Measurements from ENCODE around the gene PQBP1. TPM values are rescaled to one million over a fixed set of nuclear protein-coding genes. Genes with fewer than 3 reads are reported as not detected.
"Not testable (repeated sequence)": the region's sequence is repeated elsewhere in the genome, so short reads cannot be mapped to it uniquely, and the experiment has no call there.

The PQBP1 gene
- total and polyA plus RNA-seq, 4 donors, result 22.0 to 44.3 (median 37.3) TPM

DNA sequence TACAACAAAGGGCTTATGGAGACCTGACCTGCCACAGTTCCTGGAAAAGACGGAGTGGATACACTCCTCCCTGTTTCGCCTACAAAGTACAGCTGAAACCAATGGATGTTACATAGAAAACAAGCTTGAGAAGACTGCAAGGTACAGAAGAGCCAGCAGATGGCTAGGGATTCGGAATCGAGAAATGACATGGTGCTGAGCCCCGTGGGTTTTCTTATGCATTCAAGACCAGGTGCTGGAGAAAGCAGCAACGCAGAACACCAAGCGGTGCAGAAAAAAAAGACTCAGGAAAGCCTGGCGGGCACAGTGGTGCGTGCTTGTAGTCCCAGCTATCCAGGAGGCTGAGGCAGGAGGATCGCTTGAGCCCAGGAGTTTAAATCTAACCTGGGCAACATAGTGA is 14.0 kb upstream of the PQBP1 start:
- Histone ChIP-seq H3K4me1 (ENCODE audit: control insufficient read depth in 4 of 4, insufficient read depth in 4 of 4, low read length in 3 of 4) (no peaks in the 10 kb centered on the region), H3K36me3 (ENCODE audit: control insufficient read depth in 4 of 4, insufficient read depth in 3 of 4, low read depth in 1 of 4, low read length in 3 of 4) (no peaks in the 10 kb centered on the region), H3K4me3 (ENCODE audit: low read depth in 1 of 3, low read length in 3 of 3) (no peak overlapping the region), H3K27me3 (ENCODE audit: control insufficient read depth in 4 of 4, insufficient read depth in 4 of 4, low read length in 3 of 4) (no peaks in the 10 kb centered on the region), H3K9me3 (ENCODE audit: control insufficient read depth in 4 of 4, low read length in 3 of 4) (no peaks in the 10 kb centered on the region), H3K9ac (ENCODE audit: low read depth in 1 of 2, low read length in 2 of 2) (no peak overlapping the region), H3K27ac (ENCODE audit: low read depth in 1 of 2, low read length in 2 of 2) (no peak overlapping the region)
- 73% methylated on average over 10 of the region's 10 CpGs for WGBS
- no peak for TF ChIP-seq HNF4A (conservative IDR thresholded peaks at IDR 0.05)
- TF ChIP-seq RXRA (IDR thresholded peaks at IDR 0.05), result no peak
- no peak for TF ChIP-seq JUND (IDR thresholded peaks at IDR 0.05)
- TF ChIP-seq, protein P1, sequence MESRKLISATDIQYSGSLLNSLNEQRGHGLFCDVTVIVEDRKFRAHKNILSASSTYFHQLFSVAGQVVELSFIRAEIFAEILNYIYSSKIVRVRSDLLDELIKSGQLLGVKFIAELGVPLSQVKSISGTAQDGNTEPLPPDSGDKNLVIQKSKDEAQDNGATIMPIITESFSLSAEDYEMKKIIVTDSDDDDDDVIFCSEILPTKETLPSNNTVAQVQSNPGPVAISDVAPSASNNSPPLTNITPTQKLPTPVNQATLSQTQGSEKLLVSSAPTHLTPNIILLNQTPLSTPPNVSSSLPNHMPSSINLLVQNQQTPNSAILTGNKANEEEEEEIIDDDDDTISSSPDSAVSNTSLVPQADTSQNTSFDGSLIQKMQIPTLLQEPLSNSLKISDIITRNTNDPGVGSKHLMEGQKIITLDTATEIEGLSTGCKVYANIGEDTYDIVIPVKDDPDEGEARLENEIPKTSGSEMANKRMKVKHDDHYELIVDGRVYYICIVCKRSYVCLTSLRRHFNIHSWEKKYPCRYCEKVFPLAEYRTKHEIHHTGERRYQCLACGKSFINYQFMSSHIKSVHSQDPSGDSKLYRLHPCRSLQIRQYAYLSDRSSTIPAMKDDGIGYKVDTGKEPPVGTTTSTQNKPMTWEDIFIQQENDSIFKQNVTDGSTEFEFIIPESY (IDR thresholded peaks at IDR 0.05), result no peak
- no peak for TF ChIP-seq HNF4G (IDR thresholded peaks at IDR 0.05)
- TF ChIP-seq, protein P2, sequence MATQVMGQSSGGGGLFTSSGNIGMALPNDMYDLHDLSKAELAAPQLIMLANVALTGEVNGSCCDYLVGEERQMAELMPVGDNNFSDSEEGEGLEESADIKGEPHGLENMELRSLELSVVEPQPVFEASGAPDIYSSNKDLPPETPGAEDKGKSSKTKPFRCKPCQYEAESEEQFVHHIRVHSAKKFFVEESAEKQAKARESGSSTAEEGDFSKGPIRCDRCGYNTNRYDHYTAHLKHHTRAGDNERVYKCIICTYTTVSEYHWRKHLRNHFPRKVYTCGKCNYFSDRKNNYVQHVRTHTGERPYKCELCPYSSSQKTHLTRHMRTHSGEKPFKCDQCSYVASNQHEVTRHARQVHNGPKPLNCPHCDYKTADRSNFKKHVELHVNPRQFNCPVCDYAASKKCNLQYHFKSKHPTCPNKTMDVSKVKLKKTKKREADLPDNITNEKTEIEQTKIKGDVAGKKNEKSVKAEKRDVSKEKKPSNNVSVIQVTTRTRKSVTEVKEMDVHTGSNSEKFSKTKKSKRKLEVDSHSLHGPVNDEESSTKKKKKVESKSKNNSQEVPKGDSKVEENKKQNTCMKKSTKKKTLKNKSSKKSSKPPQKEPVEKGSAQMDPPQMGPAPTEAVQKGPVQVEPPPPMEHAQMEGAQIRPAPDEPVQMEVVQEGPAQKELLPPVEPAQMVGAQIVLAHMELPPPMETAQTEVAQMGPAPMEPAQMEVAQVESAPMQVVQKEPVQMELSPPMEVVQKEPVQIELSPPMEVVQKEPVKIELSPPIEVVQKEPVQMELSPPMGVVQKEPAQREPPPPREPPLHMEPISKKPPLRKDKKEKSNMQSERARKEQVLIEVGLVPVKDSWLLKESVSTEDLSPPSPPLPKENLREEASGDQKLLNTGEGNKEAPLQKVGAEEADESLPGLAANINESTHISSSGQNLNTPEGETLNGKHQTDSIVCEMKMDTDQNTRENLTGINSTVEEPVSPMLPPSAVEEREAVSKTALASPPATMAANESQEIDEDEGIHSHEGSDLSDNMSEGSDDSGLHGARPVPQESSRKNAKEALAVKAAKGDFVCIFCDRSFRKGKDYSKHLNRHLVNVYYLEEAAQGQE (IDR thresholded peaks at IDR 0.05), result no peak
- no peak for TF ChIP-seq RAD21 (IDR thresholded peaks at IDR 0.05)
- no peak for TF ChIP-seq YY1 (IDR thresholded peaks at IDR 0.05)
- DNase-seq (ENCODE audit: low spot score), result no peak

DNA sequence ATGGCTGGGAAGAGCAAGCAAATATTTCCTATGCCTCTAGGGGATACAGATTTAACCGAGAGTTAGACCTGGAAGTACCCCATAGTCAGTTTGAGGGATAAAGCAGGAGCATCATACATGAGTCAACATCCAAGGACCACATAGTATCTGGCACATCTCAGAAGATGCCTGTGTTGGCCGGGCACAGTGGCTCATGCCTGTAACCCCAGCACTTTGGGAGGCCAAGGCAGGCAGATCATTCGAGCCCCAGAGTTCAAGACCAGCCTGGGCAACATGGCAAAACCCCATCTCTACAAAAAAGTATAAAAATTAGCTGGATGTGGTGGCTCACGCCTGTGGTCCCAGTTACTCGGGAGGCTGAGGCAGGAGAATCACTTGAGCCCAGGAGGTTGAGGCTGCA is 11.1 kb upstream of the PQBP1 start:
- not testable (repeated sequence) for H3K9me3 ChIP-seq (ENCODE audit: control insufficient read depth in 4 of 4, low read length in 3 of 4); H3K27me3 ChIP-seq (ENCODE audit: control insufficient read depth in 4 of 4, insufficient read depth in 4 of 4, low read length in 3 of 4); DNase-seq (ENCODE audit: low spot score); H3K9ac ChIP-seq (ENCODE audit: low read depth in 1 of 2, low read length in 2 of 2); H3K36me3 ChIP-seq (ENCODE audit: control insufficient read depth in 4 of 4, insufficient read depth in 3 of 4, low read depth in 1 of 4, low read length in 3 of 4); H3K27ac ChIP-seq (ENCODE audit: low read depth in 1 of 2, low read length in 2 of 2); H3K4me1 ChIP-seq (ENCODE audit: control insufficient read depth in 4 of 4, insufficient read depth in 4 of 4, low read length in 3 of 4); H3K4me3 ChIP-seq (ENCODE audit: low read depth in 1 of 3, low read length in 3 of 3)
- 89% methylated on average over 5 of the region's 5 CpGs for WGBS

DNA sequence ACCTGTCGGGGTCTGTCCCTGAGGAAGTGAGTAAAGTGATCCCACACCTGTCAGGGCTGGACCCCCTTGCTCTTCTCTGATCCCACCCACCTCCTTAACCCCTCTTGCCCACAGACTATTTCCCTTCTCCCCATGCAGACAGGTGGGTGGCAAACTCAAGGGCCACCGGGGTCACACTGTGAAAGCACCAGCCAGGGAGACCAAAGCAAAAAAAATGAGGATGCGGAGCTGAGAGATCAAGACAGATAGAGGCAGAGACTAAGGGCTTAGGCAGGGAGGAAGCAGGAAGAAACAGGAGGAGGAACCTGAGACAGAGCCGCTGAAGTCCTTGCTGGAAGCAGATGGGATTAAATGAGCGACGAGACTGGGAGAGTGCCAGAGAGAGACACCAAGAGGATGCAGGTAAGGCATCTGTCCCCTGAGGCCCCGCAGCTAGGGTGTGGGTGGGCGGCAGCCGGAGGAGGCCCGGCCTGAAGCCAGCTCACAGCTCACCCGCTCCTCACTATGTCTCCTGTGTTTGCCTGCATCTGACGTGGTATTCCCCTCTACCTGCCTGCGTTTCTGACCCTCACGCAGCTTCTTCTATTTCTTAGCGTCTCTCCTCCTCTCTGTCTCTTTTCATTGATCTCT is 7.3 kb upstream of the PQBP1 start:
- H3K4me3 ChIP-seq (ENCODE audit: low read depth in 1 of 3, low read length in 3 of 3), result peak overlapping the region in 1 of 3 donors; percentile 71
- H3K27ac ChIP-seq (ENCODE audit: low read depth in 1 of 2, low read length in 2 of 2), result no peak overlapping the region
- H3K9me3 ChIP-seq (ENCODE audit: control insufficient read depth in 4 of 4, low read length in 3 of 4), result no peaks in the 10 kb centered on the region
- no peak for DNase-seq (ENCODE audit: low spot score)
- TF ChIP-seq TAF1 (conservative IDR thresholded peaks at IDR 0.05), result no peak
- TF ChIP-seq YY1 (IDR thresholded peaks at IDR 0.05), result no peak
- no peak for TF ChIP-seq SP1 (IDR thresholded peaks at IDR 0.05)
- TF ChIP-seq FOXA2 (IDR thresholded peaks at IDR 0.05), result no peak
- TF ChIP-seq FOXA1 (IDR thresholded peaks at IDR 0.05), result no peak
- no peak for TF ChIP-seq RAD21 (IDR thresholded peaks at IDR 0.05)
- TF ChIP-seq HNF4G (IDR thresholded peaks at IDR 0.05), result no peak
- TF ChIP-seq EGR1 (IDR thresholded peaks at IDR 0.05; ENCODE audit: low read depth in 2 of 2), result no peak
- TF ChIP-seq, protein P1 (IDR thresholded peaks at IDR 0.05), result no peak
- TF ChIP-seq, protein P3, sequence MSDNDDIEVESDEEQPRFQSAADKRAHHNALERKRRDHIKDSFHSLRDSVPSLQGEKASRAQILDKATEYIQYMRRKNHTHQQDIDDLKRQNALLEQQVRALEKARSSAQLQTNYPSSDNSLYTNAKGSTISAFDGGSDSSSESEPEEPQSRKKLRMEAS (IDR thresholded peaks at IDR 0.05), result no peak
- no peak for TF ChIP-seq NR2F2 (IDR thresholded peaks at IDR 0.05)
- TF ChIP-seq JUND (IDR thresholded peaks at IDR 0.05), result no peak
- H3K9ac ChIP-seq (ENCODE audit: low read depth in 1 of 2, low read length in 2 of 2), result no peak overlapping the region
- WGBS, result 56% methylated on average over 15 of the region's 15 CpGs
- no peaks in the 10 kb centered on the region for H3K27me3 ChIP-seq (ENCODE audit: control insufficient read depth in 4 of 4, insufficient read depth in 4 of 4, low read length in 3 of 4)
- H3K36me3 ChIP-seq (ENCODE audit: control insufficient read depth in 4 of 4, insufficient read depth in 3 of 4, low read depth in 1 of 4, low read length in 3 of 4), result peaks cover 0 to 3% (median 0%) of the 10 kb centered on the region in 4 donors
- H3K4me1 ChIP-seq (ENCODE audit: control insufficient read depth in 4 of 4, insufficient read depth in 4 of 4, low read length in 3 of 4), result peaks cover 0 to 9% (median 6%) of the 10 kb centered on the region in 4 donors

Data from liver (tissue), 9 donors.